Right lobe of liver (tissue), 4 donors: Measurements from ENCODE around the gene FAM47E.

Experiments used
- CTCF ChIP-seq, 4 donors: fragments of 200-600 bp in 3 of 4; fragments of 450-650 bp in 1 of 4; IDR thresholded peaks; one replicate each; pipeline versions ENCODE4 v1.5.1 to v1.8.0; 2016 to 2022; ENCODE audit warnings: antibody characterized with exemption in 4 of 4, mild to moderate bottlenecking in 2 of 4
- POLR2A ChIP-seq: fragments of 450-650 bp; IDR thresholded peaks from one replicate; pipeline ENCODE4 v1.6.1; 2017; ENCODE audit warnings: antibody characterized with exemption, mild to moderate bottlenecking
- donor health status: DM: no; HTN: no; CAD: no.
- donor health status: DM: no; HTN: no; CAD: no.
- donor health status: DM: no; HTN: yes; CAD: no.

- TF ChIP-seq CTCF (IDR thresholded peaks at IDR 0.05) (no peak), POLR2A (no peak)
These were observed 24.1 kb downstream of the FAM47E start for GRCh38 chr4:76275486-76276124.
